ENCODE data around the gene UGT3A1.

GRCh38 chr5:36007366-36007765, 16.2 kb upstream of the UGT3A1 start:
- TF ChIP-seq CTCF (IDR thresholded peaks at IDR 0.05; ENCODE audit: poor library complexity) (no peak), EZH2 (IDR thresholded peaks at IDR 0.05; ENCODE audit: borderline replicate concordance) (no peak), EZH2phosphoT487 (IDR thresholded peaks at IDR 0.05; ENCODE audit: low read depth, severe bottlenecking, unreplicated experiment) (no peak)

Data from hepatocyte (in vitro differentiated cells).